NCI-H2171 (cell line): ENCODE measurements around the gene TARS1.
A peak's percentile ranks its signal among the peaks of the same experiment; 100 is the strongest.

Source experiments
- DNase-seq: peaks from one replicate; lab custom pipeline; 2025; lab: John Stamatoyannopoulos, UW

Gene TARS1

GRCh38 chr5:33439905-33440481 lies 772 bp upstream of the TARS1 start:
- no peak for DNase-seq

- no peak for DNase-seq
Observed at GRCh38 chr5:33441241-33442177, 744 bp downstream of the TARS1 start.

- DNase-seq: no peak
Observed at GRCh38 chr5:33444542-33444941, 3.8 kb downstream of the TARS1 start.

GRCh38 chr5:33445798-33446197 lies 5.0 kb downstream of the TARS1 start:
- DNase-seq: no peak

- no peak for DNase-seq
Observed at GRCh38 chr5:33448118-33448517, 7.4 kb downstream of the TARS1 start.

- no peak for DNase-seq
Observed at GRCh38 chr5:33457126-33457525, 16.4 kb downstream of the TARS1 start.

GRCh38 chr5:33457817-33458216 lies 17.1 kb downstream of the TARS1 start:
- DNase-seq: no peak

GRCh38 chr5:33460210-33460609 lies 19.4 kb downstream of the TARS1 start:
- DNase-seq: no peak

GRCh38 chr5:33462456-33462855 lies 21.7 kb downstream of the TARS1 start:
- DNase-seq: no peak

GRCh38 chr5:33465120-33465519 lies 24.4 kb downstream of the TARS1 start:
- no peak for DNase-seq

- DNase-seq: no peak
Observed at GRCh38 chr5:33468775-33469435, 28.1 kb downstream of the TARS1 start.

GRCh38 chr5:33470544-33470943 lies 29.8 kb downstream of the TARS1 start:
- DNase-seq: peak; percentile 33

- DNase-seq: no peak
Observed at GRCh38 chr5:33472805-33473409, 32.1 kb downstream of the TARS1 start.

GRCh38 chr5:33474004-33474403 lies 33.2 kb downstream of the TARS1 start:
- no peak for DNase-seq

GRCh38 chr5:33474931-33475499 lies 34.2 kb downstream of the TARS1 start:
- no peak for DNase-seq

- DNase-seq: no peak
Observed at GRCh38 chr5:33475706-33476105, 34.9 kb downstream of the TARS1 start.

GRCh38 chr5:33476992-33477391 lies 36.2 kb downstream of the TARS1 start:
- no peak for DNase-seq

- DNase-seq: no peak
Observed at GRCh38 chr5:33477816-33478215, 37.1 kb downstream of the TARS1 start.

- no peak for DNase-seq
Observed at GRCh38 chr5:33479311-33479710, 38.5 kb downstream of the TARS1 start.

- no peak for DNase-seq
Observed at GRCh38 chr5:33480876-33481275, 40.1 kb downstream of the TARS1 start.

- DNase-seq: no peak
Observed at GRCh38 chr5:33482335-33482734, 41.6 kb downstream of the TARS1 start.

- DNase-seq: no peak
Observed at GRCh38 chr5:33487236-33487635, 46.5 kb downstream of the TARS1 start.
